Activated CD4-positive, alpha-beta T cell treated with anti-CD3 and anti-CD28 coated beads, Interleukin-2, Interleukin-6, amounts not matched to agents 100 ng/mL and 50 ng/mL, durations not matched to agents 16 hours and 8 hours (primary cell): Measurements from ENCODE around the gene ORM2.
"Not testable (repeated sequence)": the region's sequence is repeated elsewhere in the genome, so short reads cannot be mapped to it uniquely, and the experiment has no call there.

Experiments
- DNase-seq: peaks from one replicate; pipeline ENCODE4 v3.0.0-alpha.2; 2020

Gene ORM2

GRCh38 chr9:114329625-114330022, at the start of gene ORM2:
Gene ORM2, plus strand, starts transcription at chr9:114329869. Its CDS starts 36 bp downstream, at chr9:114329905.
- DNase-seq, result not testable (repeated sequence)

DNA sequence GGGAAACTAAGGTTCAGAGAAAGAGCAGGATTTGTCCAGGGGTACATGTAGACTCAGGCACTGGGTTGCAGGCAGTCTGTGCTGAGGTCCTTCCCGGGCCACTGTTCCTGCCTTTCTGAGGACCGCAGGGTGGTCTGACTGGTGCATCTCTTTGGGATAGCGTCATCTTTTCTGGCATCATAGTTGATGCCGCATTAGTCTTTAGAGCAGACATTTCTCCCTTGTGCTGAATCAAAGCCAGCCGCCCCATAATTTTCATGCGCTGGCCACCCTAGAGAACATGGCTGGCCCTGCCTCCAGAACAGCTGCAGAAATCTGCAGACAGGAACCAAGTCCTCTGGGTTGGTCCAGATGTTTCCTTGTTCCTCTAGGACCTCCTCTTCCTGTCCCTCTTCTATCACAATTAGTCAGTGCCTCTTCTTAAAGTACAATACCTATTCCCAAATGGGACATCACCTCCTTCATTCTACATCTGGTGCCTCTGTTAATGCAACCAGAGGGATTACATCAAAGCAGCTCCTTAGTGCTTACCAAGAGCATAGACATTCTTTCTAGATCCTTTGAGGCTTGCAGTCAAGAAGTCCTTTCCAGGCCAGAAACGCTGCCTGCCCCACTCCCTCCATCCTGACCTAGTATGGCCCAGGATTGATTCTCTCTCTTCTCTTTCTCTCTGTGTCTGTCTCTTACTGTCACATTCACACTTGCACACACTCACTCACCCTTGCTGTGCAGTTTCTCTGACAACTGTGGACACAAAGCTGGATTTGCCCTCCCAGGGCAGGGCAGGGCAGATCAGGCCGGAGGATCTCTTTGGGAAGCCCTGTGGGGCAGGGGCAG, 48.8 kb upstream of the ORM2 start:
- no peak for DNase-seq

GRCh38 chr9:114281473-114282103, 48.1 kb upstream of the ORM2 start:
- DNase-seq, result no peak

DNA sequence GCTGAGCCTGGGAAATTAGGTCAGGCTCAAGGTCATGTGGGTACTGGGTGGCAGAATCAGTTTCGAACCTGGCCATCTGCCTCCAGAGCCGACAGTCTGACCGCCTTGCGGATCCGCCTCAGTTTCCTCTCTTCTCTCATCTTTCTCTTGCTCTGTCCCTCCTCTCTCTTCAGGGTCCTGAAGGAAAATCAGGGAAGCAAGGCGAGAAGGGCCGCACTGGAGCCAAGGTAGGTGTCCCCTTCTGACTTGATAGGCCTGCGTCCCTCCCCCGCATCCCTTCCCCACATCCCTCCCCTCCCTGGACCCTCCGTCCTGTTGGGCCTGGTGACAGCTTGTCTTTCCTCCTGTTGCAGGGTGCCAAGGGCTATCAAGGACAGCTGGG, 47.6 kb upstream of the ORM2 start:
- no peak for DNase-seq

- no peak for DNase-seq
These were observed 47.2 kb upstream of the ORM2 start for GRCh38 chr9:114282507-114282906.

DNA sequence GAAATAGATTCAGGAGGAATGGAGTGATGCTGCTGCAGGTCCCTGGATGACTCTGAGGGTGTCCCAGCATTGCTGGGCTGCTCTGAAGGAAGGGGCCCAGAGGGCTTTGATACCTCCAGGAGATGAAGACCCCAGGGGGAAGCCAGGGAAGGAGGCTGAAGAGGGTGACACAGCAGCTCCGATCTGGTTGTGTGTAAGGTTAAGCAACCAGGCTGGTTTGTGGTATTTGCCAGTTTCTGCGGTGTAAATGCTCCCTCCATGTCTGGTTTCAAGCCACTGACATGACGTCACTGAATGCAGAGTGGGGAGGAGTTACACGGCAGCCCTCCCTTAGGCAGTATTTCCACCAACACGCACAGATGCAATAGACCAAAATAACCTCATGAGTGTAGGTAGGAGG, 46.7 kb upstream of the ORM2 start:
- peak; percentile 61 for DNase-seq

DNA sequence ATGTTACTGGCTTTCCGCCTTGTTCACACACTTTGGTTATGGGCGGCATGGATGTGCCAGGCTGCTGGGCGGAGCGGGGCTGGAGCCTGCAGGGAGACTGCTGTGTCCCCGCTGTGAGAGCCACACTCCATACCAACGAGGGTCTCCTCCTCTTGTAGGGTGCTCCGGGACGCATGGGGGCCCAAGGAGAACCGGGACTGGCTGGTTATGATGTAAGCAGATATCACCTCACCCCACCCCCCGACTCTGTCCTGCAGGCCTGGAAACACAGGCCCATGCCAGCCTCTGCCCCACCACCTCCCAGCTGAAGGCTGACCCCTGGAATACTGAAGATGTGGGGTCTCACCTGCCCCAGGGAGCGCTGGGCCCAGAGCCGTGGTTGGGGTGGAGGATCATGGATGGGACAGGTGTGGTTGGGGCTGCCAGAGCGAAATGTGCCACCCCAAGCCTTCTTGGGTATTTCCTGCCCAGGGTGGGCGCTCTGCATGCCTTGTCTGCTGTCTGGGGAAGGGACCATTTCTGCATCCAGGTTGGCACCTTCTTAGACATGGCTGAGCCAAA, 46.0 kb upstream of the ORM2 start:
- no peak for DNase-seq

- no peak for DNase-seq
These were observed 45.2 kb upstream of the ORM2 start for GRCh38 chr9:114284316-114285060.

DNA sequence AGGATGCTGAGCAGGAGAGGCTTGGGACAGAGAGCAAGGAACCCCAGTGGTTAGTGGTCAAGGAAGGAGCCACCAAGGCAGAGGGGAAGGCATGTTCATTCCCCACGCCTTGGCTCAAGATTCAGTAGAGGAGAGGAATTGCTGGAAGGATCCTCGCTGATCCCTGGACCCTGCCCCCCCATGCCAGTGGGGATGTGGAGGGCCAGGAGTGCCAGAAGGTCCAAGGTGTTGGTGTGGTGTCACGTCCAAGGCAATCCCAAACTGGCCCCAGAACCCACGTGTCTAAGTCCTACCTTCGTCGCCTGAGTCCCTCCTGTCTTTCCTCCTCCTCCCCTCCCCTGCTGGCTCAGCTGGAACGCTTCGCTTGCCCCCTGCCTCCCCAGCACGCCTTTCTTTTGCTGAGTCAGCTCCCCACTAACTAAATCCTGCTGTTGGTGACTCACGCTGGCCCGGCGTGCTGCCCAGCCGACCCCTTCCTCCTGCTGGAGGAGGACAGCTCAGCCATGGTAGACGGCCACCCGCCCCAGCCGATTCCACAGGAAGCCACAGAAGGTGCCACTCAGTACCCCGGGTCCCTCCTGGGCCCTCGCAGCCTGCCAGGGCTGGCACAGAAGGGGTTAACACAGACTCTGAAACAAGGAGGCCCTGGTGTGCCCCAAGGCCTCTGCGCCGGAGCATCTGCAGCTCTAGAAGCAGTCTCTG, 44.4 kb upstream of the ORM2 start:
- no peak for DNase-seq

DNA sequence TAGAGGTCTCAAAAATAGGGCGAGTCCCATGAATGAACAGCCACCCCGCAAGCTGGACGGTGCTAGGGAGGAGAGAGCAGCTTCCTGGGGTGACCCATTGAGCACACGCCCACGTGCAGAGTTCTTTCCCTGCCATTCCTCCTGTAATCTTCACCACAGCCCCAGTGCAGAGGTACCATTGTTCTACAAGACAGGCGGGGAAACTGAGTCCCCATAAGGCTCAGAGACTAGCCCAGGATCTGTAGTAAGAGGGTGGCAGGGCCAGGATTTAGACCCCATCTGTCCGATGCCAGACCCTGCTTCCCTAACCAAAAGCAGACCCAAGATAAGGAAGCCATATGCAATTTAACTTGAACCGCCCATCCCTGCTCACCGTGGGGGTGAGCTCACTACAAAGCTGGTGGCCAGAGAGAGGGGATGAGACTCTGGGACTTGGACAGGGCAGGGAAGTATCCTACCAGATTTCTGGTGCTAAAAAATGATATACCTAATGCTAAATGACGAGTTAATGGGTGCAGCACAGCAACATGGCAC, 43.5 kb upstream of the ORM2 start:
- no peak for DNase-seq

GRCh38 chr9:114287001-114287762, 42.5 kb upstream of the ORM2 start:
- no peak for DNase-seq

DNA sequence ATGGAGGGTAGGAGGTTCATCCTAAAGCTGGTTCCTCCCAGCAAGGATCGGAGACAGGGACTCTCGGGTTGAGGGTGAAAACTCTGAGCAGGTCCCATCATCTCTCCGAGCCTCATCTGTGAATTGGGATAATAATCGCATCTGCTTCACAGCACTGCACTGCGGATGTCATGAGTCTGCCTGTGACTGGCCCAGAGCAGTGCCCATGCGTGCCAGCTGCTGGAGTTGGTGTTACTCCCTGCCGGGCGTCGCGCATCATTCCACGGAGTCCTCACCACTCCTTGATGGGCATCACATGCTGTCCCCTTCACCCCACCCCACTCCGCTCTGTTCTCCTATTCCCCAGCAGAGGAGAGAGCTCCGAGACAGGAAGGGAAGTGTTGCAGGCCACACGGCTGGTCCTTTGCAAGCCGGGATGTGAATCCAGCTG, 41.9 kb upstream of the ORM2 start:
- DNase-seq, result no peak

- DNase-seq, result no peak
These were observed 41.2 kb upstream of the ORM2 start for GRCh38 chr9:114288193-114289091.

- DNase-seq, result no peak
These were observed 40.6 kb upstream of the ORM2 start for GRCh38 chr9:114289106-114289505.

GRCh38 chr9:114289571-114290481, 39.8 kb upstream of the ORM2 start:
- no peak for DNase-seq

DNA sequence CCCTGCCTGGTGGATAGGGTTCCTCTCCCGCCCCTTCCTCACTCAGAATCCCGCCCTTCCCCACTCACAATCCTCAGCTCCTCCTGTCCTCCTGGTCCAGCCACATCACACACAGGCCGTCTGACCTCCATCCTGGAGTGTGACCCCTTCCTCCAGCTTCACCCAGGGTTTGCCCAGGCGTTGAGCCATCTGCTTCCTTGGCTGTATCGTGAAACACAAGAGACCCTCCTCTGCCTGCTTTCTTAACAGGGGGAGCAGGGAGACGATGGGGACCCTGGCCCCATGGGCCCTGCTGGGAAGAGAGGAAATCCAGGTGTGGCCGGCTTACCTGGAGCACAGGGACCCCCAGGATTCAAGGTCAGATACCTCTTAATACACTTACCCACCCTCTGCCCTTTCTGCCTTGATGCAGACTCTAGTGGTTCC, 39.1 kb upstream of the ORM2 start:
- no peak for DNase-seq

DNA sequence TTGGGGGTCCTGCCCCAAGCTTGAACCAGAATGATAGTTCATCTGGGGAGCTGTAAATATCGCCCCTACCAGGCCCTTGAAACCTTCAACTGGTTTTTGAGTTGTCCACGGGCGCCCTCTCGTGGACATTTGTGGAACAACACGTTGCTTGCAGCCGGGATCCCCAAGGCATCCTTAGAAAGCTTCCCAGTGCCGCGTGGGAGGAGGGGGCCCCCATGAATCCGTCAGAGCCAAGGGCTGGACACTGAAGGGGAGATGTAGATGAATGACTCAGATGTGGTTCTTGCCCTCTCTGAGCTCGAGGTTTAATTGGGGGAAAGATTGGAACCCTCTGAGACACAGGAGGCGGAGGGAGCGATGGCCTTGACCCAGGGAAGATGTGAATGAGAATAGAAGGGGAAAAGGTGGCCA, 38.6 kb upstream of the ORM2 start:
- DNase-seq, result peak; percentile 75

DNA sequence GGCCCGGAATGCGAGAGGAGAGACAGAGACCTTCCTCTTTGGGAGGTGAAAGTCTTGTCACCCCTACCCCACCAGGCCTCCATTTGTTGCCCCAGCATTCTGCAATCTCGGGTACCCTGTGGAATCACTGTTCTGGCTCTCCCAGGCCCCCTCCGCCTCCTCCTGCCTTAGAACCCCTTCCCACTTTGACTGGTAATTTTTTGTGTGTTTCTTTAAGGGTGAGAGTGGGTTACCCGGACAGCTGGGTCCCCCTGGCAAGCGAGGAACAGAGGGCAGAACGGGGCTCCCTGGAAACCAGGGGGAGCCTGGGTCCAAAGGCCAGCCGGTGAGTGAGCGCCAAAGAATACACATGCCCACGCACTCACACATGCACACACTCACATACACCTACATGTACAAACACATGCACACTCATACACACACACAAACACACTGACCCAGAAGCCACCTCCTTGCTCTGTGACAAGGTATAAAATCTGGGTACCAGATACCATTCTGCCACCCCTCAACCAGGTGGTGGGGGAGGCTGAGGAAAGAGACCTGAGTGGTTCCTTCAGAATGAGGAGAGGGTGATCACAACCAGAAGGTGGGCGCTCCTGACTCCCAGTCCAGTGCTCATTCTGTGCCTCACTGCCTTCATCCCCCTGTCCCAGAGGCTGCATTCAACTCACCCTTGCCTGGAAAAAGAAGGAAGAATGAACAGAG, 37.6 kb upstream of the ORM2 start:
- DNase-seq, result no peak

DNA sequence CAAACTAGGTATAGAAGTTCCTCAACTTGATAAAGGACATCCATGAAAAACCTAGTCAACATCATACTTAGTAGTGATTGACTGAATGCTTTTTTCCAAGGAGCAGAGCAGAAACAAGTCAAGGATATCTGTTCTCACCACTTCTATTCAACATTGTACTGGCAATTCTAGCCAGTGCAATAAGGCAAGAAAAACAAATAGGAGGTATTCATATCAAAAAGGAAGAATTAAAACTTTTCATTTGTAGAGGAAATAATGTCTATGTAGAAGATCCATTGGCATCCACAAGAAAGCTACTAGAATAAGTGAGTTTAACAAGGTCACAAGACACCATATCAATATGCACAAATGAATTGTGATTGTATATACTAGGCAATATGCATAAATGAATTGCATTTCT, 35.0 kb upstream of the ORM2 start:
- DNase-seq, result no peak
